HepG2 (cell line): Measurements from ENCODE around the gene PRR22. TPM values are rescaled to one million over a fixed set of nuclear protein-coding genes. Genes with fewer than 3 reads are reported as not detected.

Experiments used
- ATAD3A ChIP-seq: sonication (generic); formaldehyde crosslinking; IDR thresholded peaks from 2 replicates; pipeline ENCODE4 v1.4.0; 2020; ENCODE audit warnings: missing genetic modification reagents
- ATF1 ChIP-seq: IDR thresholded peaks from 2 replicates; pipeline ENCODE4 v1.6.1; 2016; ENCODE audit warnings: mild to moderate bottlenecking, control low read depth
- CCDC6 ChIP-seq: sonication (generic); formaldehyde crosslinking; IDR thresholded peaks from 2 replicates; pipeline ENCODE4 v1.8.1; 2022; ENCODE audit warnings: mild to moderate bottlenecking, missing genetic modification reagents, moderate library complexity
- ETV6 ChIP-seq: sonication (generic); formaldehyde crosslinking; conservative IDR thresholded peaks from 2 replicates; pipeline ENCODE4 v1.4.0; 2020; ENCODE audit warnings: missing genetic modification reagents
- KAT7 ChIP-seq: IDR thresholded peaks from 2 replicates; pipeline ENCODE4 v1.6.1; 2018; ENCODE audit warnings: borderline replicate concordance, missing compliant biosample characterization
- NFIC ChIP-seq: IDR thresholded peaks from 2 replicates; pipeline ENCODE4 v1.6.1; 2012; ENCODE audit warnings: mild to moderate bottlenecking, low read length, inconsistent platforms
- NFYC ChIP-seq: IDR thresholded peaks from 2 replicates; pipeline ENCODE4 v1.6.1; 2016; ENCODE audit warnings: missing genetic modification reagents, missing compliant biosample characterization
- SAFB2 ChIP-seq: sonication (generic); formaldehyde crosslinking; IDR thresholded peaks from 2 replicates; pipeline ENCODE4 v1.5.1; 2020; ENCODE audit warnings: missing genetic modification reagents, low read depth, mild to moderate bottlenecking, borderline replicate concordance
- SKI ChIP-seq: fragments of 450-650 bp; IDR thresholded peaks from one replicate; pipeline ENCODE4 v1.6.1; 2018; ENCODE audit warnings: mild to moderate bottlenecking; ENCODE audit not compliant: partially characterized antibody
- SOX5 ChIP-seq: IDR thresholded peaks from 2 replicates; pipeline ENCODE4 v1.6.1; 2016; ENCODE audit warnings: borderline replicate concordance
- SP2 ChIP-seq: sonication (generic); formaldehyde crosslinking; IDR thresholded peaks from 2 replicates; pipeline ENCODE4 v1.5.1; 2020; ENCODE audit warnings: mild to moderate bottlenecking, missing genetic modification reagents
- ZFP36L2 ChIP-seq: sonication (generic); formaldehyde crosslinking; IDR thresholded peaks from 2 replicates; pipeline ENCODE4 v1.4.0; 2020; ENCODE audit warnings: missing genetic modification reagents
- ZNF431 ChIP-seq: sonication (generic); formaldehyde crosslinking; IDR thresholded peaks from 2 replicates; pipeline ENCODE4 v1.9.0; 2022; ENCODE audit warnings: missing genetic modification reagents, low read depth, mild to moderate bottlenecking, borderline replicate concordance
- ZNF432 ChIP-seq: sonication (generic); formaldehyde crosslinking; IDR thresholded peaks from 2 replicates; pipeline ENCODE4 v1.5.0; 2020; ENCODE audit warnings: missing genetic modification reagents, mild to moderate bottlenecking, borderline replicate concordance
- ZSCAN30 ChIP-seq: sonication (generic); formaldehyde crosslinking; IDR thresholded peaks from 2 replicates; pipeline ENCODE4 v1.5.0; 2020; ENCODE audit warnings: mild to moderate bottlenecking, missing genetic modification reagents
- polyA plus RNA-seq, 8 experiments: library from polyadenylated mRNA; depleted of rRNA in 3 of 8; stranded (reverse) in 7 of 8; unstranded in 1 of 8; fragments of >200 nt; fragmentation: Illumina TruSeq in 4 of 8; extraction: Trizol in 4 of 8; gene quantifications; 2 replicates each; pipeline versions ENCODE4 v1.2.1 to v1.2.3, GENCODE V29; 2011 to 2016; ENCODE audit warnings: low read depth in 4 of 8, missing spikeins in 1 of 8, mixed read lengths in 1 of 8; ENCODE audit not compliant: insufficient read depth in 1 of 8
- total RNA-seq, 5 experiments: library from RNA; depleted of rRNA; stranded (reverse); fragments of >200 nt; fragmentation: Illumina TruSeq; extraction: Trizol; gene quantifications; 2 replicates each; pipeline ENCODE4 v1.2.3, GENCODE V29; 2016; ENCODE audit warnings: low read depth in 1 of 5
- TF ChIP-seq, protein P1 (sequence below): sonication (generic); formaldehyde crosslinking; IDR thresholded peaks from 2 replicates; pipeline ENCODE4 v1.8.0; 2022; ENCODE audit warnings: missing genetic modification reagents, mild to moderate bottlenecking, moderate library complexity, borderline replicate concordance
- TF ChIP-seq, protein P2 (sequence below): sonication (generic); formaldehyde crosslinking; conservative IDR thresholded peaks from 2 replicates; pipeline ENCODE4 v1.4.0; 2020; ENCODE audit warnings: missing genetic modification reagents
- TF ChIP-seq, protein P3 (sequence below), 2 experiments: sonication (generic) in 1 of 2; formaldehyde crosslinking in 1 of 2; IDR thresholded peaks; 2 replicates each; pipeline versions ENCODE4 v1.5.1 to v1.6.1; 2011 to 2020; ENCODE audit warnings: borderline replicate concordance in 1 of 2, low read depth in 1 of 2, low read length in 1 of 2, mild to moderate bottlenecking in 1 of 2, missing genetic modification reagents in 1 of 2, moderate library complexity in 1 of 2
- TF ChIP-seq, protein P4 (sequence below): sonication (generic); formaldehyde crosslinking; IDR thresholded peaks from 2 replicates; pipeline ENCODE4 v1.5.1; 2020; ENCODE audit warnings: mild to moderate bottlenecking, missing genetic modification reagents, borderline replicate concordance
- TF ChIP-seq, protein P5 (sequence below): sonication (generic); formaldehyde crosslinking; IDR thresholded peaks from 2 replicates; pipeline ENCODE4 v1.5.0; 2020; ENCODE audit warnings: mild to moderate bottlenecking, missing genetic modification reagents, borderline replicate concordance

The PRR22 gene
- total and polyA plus RNA-seq, 2 of the 13 experiments (the other 11 are each of a cell fraction or from before 2014, with no cell fraction given), result 0.84 to 2.3 TPM

DNA sequence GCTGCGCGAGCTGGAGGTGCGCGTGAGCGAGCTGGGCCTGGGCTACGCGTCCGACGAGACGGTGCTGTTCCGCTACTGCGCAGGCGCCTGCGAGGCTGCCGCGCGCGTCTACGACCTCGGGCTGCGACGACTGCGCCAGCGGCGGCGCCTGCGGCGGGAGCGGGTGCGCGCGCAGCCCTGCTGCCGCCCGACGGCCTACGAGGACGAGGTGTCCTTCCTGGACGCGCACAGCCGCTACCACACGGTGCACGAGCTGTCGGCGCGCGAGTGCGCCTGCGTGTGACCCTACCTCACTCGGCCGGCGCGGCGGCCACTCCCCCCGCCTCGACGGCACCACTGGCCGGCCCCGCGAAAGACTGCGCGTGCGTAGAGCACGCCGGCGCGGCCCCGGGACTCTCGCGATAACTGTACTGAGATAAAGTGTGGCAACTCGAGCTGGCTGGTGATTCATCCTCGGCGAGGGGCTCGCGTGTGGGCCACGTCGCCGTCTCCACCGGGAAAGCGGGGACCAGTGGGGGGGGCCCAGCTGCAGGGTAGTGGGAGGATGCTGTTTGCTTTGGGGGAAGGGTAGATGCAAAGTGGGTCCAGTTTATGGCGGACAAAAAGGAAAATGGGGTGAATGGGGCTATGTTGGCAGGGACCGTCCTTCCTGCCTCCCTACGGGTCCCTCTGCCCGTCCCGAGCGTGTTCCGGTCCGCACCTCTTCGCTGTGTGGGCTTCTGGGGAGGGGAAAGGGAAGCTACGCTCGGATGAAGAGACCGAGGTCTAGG, 43.5 kb upstream of the PRR22 start (continued):
- TF ChIP-seq, protein P1, sequence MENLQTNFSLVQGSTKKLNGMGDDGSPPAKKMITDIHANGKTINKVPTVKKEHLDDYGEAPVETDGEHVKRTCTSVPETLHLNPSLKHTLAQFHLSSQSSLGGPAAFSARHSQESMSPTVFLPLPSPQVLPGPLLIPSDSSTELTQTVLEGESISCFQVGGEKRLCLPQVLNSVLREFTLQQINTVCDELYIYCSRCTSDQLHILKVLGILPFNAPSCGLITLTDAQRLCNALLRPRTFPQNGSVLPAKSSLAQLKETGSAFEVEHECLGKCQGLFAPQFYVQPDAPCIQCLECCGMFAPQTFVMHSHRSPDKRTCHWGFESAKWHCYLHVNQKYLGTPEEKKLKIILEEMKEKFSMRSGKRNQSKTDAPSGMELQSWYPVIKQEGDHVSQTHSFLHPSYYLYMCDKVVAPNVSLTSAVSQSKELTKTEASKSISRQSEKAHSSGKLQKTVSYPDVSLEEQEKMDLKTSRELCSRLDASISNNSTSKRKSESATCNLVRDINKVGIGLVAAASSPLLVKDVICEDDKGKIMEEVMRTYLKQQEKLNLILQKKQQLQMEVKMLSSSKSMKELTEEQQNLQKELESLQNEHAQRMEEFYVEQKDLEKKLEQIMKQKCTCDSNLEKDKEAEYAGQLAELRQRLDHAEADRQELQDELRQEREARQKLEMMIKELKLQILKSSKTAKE (CRISPR knock-in tag), result peak; percentile 57; the same call in 1 of the 2 replicates
- TF ChIP-seq SAFB2 (CRISPR knock-in tag) (peak; percentile 98), SKI (peak; percentile 59), SOX5 (peak; percentile 55), CCDC6 (CRISPR knock-in tag) (peak; percentile 91), SP2 (no peak), ZSCAN30 (CRISPR knock-in tag) (no peak), ZNF432 (no peak), ETV6 (CRISPR knock-in tag) (0 out of 2 replicates have a peak, but pooled peaks have one; percentile 62), ATAD3A (CRISPR knock-in tag) (no peak), ZFP36L2 (CRISPR knock-in tag) (no peak), ATF1 (CRISPR knock-in tag) (no peak), NFYC (no peak), NFIC (no peak), ZNF431 (peak; percentile 78; the same call in 1 of the 2 replicates), KAT7 (CRISPR knock-in tag) (peak; percentile 91)
- TF ChIP-seq, protein P2, sequence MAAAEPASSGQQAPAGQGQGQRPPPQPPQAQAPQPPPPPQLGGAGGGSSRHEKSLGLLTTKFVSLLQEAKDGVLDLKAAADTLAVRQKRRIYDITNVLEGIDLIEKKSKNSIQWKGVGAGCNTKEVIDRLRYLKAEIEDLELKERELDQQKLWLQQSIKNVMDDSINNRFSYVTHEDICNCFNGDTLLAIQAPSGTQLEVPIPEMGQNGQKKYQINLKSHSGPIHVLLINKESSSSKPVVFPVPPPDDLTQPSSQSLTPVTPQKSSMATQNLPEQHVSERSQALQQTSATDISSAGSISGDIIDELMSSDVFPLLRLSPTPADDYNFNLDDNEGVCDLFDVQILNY (CRISPR knock-in tag), result peak; percentile 77; the same call in 1 of the 2 replicates
- TF ChIP-seq, protein P3, sequence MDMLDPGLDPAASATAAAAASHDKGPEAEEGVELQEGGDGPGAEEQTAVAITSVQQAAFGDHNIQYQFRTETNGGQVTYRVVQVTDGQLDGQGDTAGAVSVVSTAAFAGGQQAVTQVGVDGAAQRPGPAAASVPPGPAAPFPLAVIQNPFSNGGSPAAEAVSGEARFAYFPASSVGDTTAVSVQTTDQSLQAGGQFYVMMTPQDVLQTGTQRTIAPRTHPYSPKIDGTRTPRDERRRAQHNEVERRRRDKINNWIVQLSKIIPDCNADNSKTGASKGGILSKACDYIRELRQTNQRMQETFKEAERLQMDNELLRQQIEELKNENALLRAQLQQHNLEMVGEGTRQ (IDR thresholded peaks at IDR 0.05; ENCODE audit: low read depth, low read length), result no peak
- TF ChIP-seq, protein P3 (CRISPR knock-in tag; IDR thresholded peaks at IDR 0.05; ENCODE audit: borderline replicate concordance), result peak; percentile 39; the same call in 1 of the 2 replicates
- TF ChIP-seq, protein P4, sequence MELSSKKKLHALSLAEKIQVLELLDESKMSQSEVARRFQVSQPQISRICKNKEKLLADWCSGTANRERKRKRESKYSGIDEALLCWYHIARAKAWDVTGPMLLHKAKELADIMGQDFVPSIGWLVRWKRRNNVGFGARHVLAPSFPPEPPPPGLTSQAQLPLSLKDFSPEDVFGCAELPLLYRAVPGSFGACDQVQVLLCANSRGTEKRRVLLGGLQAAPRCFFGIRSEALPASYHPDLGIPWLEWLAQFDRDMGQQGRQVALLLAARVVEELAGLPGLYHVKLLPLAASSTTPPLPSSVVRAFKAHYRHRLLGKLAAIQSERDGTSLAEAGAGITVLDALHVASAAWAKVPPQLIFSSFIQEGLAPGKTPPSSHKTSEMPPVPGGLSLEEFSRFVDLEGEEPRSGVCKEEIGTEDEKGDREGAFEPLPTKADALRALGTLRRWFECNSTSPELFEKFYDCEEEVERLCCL, result no peak; the same call in 1 of the 2 replicates
- TF ChIP-seq, protein P5, sequence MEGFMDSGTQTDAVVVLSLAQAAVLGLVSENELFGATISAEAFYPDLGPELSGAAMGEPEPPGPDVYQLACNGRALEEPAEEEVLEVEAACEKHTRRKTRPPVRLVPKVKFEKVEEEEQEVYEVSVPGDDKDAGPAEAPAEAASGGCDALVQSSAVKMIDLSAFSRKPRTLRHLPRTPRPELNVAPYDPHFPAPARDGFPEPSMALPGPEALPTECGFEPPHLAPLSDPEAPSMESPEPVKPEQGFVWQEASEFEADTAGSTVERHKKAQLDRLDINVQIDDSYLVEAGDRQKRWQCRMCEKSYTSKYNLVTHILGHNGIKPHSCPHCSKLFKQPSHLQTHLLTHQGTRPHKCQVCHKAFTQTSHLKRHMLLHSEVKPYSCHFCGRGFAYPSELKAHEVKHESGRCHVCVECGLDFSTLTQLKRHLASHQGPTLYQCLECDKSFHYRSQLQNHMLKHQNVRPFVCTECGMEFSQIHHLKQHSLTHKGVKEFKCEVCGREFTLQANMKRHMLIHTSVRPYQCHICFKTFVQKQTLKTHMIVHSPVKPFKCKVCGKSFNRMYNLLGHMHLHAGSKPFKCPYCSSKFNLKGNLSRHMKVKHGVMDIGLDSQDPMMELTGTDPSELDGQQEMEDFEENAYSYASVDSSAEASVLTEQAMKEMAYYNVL (CRISPR knock-in tag), result peak; percentile 75; the same call in 1 of the 2 replicates
